NCI-H146 treated with DMSO at 0.1 percent for 48 hours (cell line): Measurements from ENCODE around the gene RETREG2.

Source experiments
- DNase-seq: peaks from one replicate; lab custom pipeline; 2025; ENCODE audit not compliant: unreplicated experiment; lab: John Stamatoyannopoulos, UW

Gene RETREG2, protein sequence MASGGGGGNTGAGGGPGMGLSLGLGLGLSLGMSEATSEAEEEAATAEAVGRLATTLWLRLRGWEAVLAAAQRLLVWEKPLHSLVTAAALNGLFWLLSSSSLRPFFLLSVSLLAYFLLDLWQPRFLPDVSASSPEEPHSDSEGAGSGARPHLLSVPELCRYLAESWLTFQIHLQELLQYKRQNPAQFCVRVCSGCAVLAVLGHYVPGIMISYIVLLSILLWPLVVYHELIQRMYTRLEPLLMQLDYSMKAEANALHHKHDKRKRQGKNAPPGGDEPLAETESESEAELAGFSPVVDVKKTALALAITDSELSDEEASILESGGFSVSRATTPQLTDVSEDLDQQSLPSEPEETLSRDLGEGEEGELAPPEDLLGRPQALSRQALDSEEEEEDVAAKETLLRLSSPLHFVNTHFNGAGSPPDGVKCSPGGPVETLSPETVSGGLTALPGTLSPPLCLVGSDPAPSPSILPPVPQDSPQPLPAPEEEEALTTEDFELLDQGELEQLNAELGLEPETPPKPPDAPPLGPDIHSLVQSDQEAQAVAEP

DNA sequence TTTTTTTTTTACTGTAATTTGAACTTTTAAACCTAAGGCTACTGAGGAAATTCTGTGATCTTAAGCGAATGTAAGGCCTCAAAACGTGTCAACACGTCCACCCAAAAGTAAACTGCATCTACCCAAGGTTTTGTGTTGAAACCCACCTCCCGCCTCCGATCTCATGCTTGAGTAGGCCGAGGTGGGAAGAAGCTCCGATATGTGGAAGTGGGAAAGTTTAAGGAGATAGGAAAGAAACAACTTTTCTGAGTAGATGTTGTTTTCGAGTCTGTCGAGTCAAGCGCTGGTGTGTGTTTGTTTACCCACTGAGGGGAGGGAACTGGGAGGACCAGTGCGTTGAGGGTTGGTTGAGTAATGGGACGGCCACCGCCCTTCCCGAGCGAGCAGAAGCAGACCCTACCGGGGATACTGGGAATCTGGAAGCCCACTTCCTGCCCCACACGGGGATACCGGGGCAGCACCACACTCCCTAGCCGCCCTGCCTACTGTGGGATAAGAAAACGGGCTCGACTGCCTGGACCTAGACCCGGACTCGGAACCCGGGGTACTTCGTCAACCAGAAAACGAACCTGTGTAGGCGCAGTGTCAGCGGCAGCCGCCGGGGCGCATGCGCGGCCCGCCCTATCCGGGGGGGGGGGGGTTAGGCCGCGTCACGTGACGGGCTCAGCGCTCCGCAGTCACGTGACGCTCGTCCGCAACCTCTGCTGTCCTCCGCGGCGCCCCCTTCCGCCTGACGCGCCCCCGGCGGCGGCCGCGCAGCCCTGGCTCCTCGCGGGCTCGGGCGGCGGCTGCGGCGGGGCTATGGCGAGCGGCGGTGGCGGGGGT, at the start of gene RETREG2:
RETREG2 (plus strand) TSS at position 724 of the 825 bp plus-strand sequence; CDS start at position 802, 78 bp downstream.
- DNase-seq: peak; percentile 64

- no peak for DNase-seq
Measured at GRCh38 chr2:219128396-219128795, 49.7 kb upstream of the RETREG2 start.

DNA sequence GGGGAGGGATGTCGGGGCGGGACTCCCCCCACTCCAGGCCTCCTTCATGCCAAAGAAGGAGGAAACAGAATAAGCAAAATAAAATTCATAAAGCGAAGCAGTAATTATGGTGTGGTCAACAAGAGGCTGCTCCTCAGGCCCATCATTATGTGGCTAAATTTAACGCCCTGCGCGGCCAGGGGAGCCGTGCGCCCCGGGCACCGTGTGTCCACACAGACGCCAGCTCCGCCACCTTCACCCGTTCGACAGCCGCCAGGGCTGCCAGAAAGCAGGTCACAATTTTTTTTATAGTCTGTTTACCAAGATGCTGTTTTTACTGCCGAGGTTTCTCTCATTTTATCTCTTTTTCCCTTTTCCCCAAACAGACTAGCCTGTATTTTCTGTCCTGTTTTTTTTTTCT, 48.5 kb upstream of the RETREG2 start:
- DNase-seq: no peak

DNA sequence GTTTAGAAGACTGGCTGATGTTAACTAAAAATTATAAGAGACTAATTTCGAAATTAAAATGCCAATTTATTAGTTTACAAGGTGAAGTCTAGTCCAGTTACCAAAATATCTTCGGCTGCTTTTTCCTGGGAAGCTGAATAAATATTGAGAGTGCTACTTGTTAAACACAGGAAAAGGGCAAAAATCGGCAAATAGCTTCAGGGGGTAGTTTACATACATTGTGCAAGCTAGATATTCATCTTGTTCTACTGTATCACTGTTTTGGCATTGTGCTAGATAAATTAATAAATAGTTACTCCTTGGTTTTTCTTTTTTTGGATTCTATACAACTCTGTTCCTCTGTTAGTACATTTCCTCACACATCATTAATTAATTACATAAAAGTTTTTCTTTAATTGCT, 46.7 kb upstream of the RETREG2 start:
- DNase-seq: peak; percentile 1

DNA sequence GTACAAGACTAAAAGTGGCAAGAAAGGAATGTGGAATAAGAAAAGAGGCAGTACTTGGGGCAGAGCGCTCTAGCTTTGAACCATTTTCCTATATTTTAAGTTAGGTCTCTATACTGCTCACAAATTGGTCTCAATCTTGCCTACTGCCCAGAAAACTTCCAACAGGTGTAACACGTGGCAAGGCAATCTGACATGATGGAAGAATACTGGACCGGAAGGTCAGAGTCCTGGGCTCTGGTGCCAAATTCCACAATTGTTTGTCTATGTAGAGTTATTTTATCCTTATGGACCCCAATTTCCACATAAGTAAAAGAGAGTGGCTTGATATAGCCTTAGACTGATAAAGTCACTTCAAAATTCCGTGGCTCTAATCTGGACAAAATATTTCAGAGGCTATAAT, 46.3 kb upstream of the RETREG2 start:
- DNase-seq: no peak

GRCh38 chr2:219133976-219134375, 44.1 kb upstream of the RETREG2 start:
- no peak for DNase-seq

- DNase-seq: no peak
Measured at GRCh38 chr2:219140722-219141121, 37.4 kb upstream of the RETREG2 start.

GRCh38 chr2:219142329-219142728, 35.7 kb upstream of the RETREG2 start:
- DNase-seq: no peak

GRCh38 chr2:219149667-219150066, 28.4 kb upstream of the RETREG2 start:
- DNase-seq: no peak

GRCh38 chr2:219155054-219155644, 22.9 kb upstream of the RETREG2 start:
- peak; percentile 23 for DNase-seq

GRCh38 chr2:219157396-219157795, 20.7 kb upstream of the RETREG2 start:
- DNase-seq: no peak

DNA sequence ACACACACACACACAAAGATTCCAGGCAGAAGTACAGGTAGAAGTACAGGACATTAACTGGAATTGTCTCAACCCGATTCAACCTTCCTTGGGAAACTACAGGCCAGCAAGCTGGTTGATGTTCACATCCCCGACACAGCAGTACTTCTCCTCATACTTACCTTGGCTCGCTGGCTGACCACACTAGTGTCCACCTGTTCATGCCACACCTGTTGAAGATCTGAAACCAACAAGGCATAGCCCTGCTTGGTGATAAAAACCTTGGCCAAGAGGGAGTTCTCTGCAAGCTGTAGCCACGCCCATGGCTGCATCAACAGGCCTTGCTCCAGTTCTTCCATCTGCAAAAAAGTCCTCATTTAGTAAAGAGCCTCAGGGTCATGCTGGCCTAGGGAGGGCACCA, 20.1 kb upstream of the RETREG2 start:
- no peak for DNase-seq

GRCh38 chr2:219158586-219158985, 19.5 kb upstream of the RETREG2 start:
- no peak for DNase-seq

DNA sequence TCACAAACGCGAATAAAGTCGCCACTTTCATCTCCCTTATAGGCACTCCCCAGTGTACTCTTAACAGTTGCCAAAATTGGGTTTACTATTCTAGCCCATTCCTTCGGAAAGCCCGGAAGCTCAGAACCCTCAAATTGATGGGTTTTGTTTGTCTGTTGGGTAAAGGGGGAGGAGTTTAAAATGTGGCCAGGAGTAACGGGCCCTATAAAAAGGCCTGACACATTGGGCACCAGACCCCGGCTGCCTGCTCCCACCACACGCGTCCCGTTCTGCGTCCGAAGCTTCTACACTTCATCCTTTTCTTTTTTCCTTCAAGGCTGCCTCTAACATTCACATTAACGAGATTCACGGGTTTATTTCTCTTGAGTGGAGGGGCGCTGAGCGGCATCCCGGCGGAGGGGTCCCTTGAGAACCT, 18.3 kb upstream of the RETREG2 start:
- no peak for DNase-seq

DNA sequence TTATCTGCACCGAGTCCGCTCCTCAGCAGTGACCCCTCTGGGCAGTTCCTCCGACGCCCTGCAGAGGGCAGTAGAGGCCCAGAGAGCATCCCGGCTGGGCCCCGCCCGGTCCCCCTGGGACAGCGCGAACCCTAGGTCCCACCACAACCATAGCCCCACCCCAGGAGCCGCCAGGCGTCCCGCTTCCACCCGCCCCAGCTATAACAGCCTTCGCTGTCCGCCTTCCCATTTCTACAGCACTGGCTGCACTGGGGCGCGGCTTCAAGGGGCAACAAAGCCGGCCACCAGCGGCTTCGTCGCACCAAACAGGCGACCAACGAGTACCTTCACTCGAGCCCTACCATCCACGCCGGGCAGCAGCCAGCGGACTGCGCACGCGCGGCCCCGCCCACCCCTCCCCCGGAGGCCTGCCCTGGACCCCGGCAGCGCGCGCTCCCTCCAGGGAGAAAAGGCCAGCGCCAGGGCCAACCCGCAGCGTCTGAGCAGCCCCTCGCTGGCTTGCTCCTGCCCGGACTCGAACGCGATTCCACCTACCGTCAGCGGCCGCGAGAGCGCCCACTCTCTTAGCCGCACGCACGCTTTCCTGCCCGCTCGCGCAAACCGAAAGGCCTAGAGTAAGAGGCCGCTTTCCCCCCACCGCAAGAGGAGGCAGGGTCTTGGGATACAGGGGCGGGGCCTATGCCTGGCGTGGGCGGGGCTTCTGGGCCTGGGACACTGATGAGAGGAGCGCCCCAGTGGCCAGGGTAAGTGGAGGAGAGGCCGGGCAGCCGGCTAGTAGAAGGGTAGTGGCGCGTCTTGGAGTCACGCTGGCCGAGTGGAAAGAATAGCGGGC, 17.7 kb upstream of the RETREG2 start, which contains the start of gene NHEJ1:
NHEJ1 (minus strand) TSS at position 630 of the 832 bp plus-strand sequence. CDS start 2,453 bp downstream, outside the sequence.
- peak; percentile 44 for DNase-seq

GRCh38 chr2:219161097-219161496, 17.0 kb upstream of the RETREG2 start:
- DNase-seq: no peak

DNA sequence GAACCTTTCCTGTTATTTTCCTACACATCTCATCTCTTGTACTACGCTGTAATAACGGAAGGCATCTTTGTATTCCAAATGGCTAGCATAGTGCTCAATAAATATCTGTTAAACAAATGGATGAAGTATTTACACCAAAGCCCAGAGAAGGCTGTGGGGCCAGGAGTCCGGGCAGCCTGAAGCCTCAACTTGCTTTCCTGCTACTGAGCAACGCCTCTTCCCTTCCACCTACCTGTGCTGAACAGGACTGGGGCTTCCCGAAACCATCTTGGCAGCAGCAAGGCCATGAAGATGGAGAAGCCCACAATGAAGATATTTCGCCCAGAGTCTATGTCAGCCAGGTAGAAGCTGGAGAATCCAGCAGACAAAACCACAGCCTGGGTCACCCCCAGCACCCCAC, 14.9 kb upstream of the RETREG2 start:
- DNase-seq: no peak

DNA sequence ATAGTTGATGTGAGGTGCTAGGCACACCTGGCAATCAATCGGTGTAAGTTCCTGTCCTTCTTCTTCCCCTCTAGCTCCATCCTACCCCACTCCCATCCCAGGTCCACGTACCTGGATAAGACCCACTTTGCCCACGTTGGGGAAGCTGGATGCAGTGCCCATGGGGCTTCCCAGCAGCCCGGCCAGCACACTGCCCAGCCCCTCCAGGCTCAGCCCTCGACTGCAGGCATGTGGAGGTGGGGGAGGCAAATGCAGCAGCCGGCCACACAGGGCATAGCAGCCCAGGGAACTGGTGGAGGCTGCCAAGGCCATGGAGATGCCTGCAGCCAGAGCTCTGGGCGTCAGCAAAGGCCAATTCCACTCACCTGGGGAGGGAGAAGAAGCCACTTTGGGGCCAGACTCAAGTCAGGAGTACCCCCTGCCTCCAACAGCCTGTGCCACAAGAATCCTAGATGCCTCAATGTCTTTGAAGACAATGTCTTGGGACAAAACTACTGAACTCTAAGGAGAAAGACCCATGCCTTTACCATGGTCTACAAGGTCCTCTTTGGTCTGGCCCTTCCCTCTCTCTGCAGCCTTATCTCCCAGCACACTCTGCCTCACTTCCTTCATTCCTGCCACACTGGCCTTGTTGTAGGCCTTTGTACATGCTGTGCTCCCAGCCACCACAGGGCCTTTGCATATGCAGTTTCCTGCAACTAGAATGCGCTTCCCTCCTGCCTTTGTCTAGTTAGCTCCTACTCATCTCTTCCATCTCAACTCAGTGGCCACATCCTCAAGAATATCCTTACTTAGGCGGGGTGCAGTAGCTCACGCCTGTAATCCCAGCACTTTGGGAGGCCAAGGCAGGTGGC, 12.8 kb upstream of the RETREG2 start:
- DNase-seq: no peak

DNA sequence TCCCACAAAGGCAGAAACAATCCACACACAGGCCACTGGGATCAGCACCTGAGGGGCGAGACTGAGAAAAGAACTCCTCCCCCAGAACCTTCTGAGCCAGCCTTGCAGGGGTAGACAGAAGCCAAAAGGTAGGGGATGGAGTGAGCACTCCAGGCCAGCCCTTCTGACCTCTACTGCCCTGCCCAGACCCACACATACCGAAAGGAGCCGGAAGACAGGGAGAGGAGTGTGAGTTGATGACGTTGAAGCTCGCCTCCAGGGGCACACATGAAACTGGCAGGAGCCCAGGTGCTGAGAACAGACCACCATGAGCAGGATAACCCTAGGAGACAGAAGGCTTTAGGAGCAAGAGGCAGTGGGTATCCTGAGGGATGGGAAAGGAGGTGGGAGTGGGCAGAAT, 10.1 kb upstream of the RETREG2 start:
- DNase-seq: no peak

- no peak for DNase-seq
Measured at GRCh38 chr2:219168526-219168925, 9.5 kb upstream of the RETREG2 start.
